PC-3 (cell line): Measurements from ENCODE around the gene FGFR3. TPM values are rescaled to one million over a fixed set of nuclear protein-coding genes. Genes with fewer than 3 reads are reported as not detected.

Source experiments
- ATAC-seq: fragments of 200-7000 bp; cut with Tn5 transposase; 2 replicates; pipeline ENCODE4 v1.9.1; 2020; ENCODE audit warnings: mild to moderate bottlenecking, moderate library complexity
- BruUV-seq: library from RNA; stranded (reverse); fragments of 400-500 nt; replicated peaks from 2 replicates; lab custom pipeline; 2021; lab: Mats Ljungman, UMichigan
- CTCF ChIA-PET: fragments of 300-600 bp; sonication (Branson Sonifier 250); formaldehyde crosslinking; loops from one replicate; lab custom pipeline; 2022; ENCODE audit warnings: antibody characterized with exemption; lab: Charles Lee
- POLR2A ChIA-PET: fragments of 300-600 bp; sonication (Branson Sonifier 250); formaldehyde crosslinking; loops from one replicate; lab custom pipeline; 2022; ENCODE audit warnings: antibody characterized with exemption; ENCODE audit not compliant: unreplicated experiment; lab: Charles Lee
- DNase-seq: peaks from one replicate; pipeline ENCODE4 v3.0.0-alpha.2; 2015
- H2AFZ ChIP-seq: fragments of 300-600 bp; sonication (generic); 2 replicates; pipeline ENCODE4 v1.6.0; 2016; ENCODE audit warnings: antibody characterized with exemption, low read length
- H3F3A ChIP-seq: fragments of 300-600 bp; sonication (generic); one replicate; pipeline ENCODE4 v1.6.0; 2017; ENCODE audit warnings: antibody characterized with exemption, low read length, control low read depth, mild to moderate bottlenecking; ENCODE audit not compliant: unreplicated experiment
- H3K27ac ChIP-seq: fragments of 300-600 bp; sonication (generic); 2 replicates; pipeline ENCODE4 v1.5.1; 2016; ENCODE audit warnings: mild to moderate bottlenecking, low read length
- H3K27me3 ChIP-seq: fragments of 300-600 bp; sonication (generic); 2 replicates; pipeline ENCODE4 v1.6.1; 2016; ENCODE audit warnings: low read length, mixed read lengths
- H3K36me3 ChIP-seq: fragments of 300-600 bp; sonication (generic); 2 replicates; pipeline ENCODE4 v1.6.1; 2016; ENCODE audit warnings: low read depth, mixed run types, low read length, mixed read lengths
- H3K4me1 ChIP-seq: fragments of 300-600 bp; sonication (generic); 2 replicates; pipeline ENCODE4 v1.5.1; 2016; ENCODE audit warnings: low read length; ENCODE audit not compliant: insufficient read depth
- H3K4me2 ChIP-seq: fragments of 300-600 bp; sonication (generic); 2 replicates; pipeline ENCODE4 v1.6.0; 2016; ENCODE audit warnings: low read length
- H3K4me3 ChIP-seq: fragments of 300-600 bp; sonication (generic); 2 replicates; pipeline ENCODE4 v1.5.1; 2016; ENCODE audit warnings: mild to moderate bottlenecking, low read length, mixed read lengths
- H3K79me2 ChIP-seq: fragments of 300-600 bp; sonication (generic); 2 replicates; pipeline ENCODE4 v1.6.1; 2017; ENCODE audit warnings: low read length, mixed read lengths
- H3K9ac ChIP-seq: fragments of 300-600 bp; sonication (generic); 2 replicates; pipeline ENCODE4 v1.6.0; 2016; ENCODE audit warnings: mild to moderate bottlenecking, low read length
- H3K9me2 ChIP-seq: fragments of 300-600 bp; sonication (generic); replicated peaks from 2 replicates; pipeline ENCODE4 v1.6.1; 2016; ENCODE audit warnings: mixed run types, low read length, mixed read lengths
- H3K9me3 ChIP-seq: fragments of 300-600 bp; sonication (generic); 2 replicates; pipeline ENCODE4 v1.6.1; 2016; ENCODE audit warnings: low read length, mixed read lengths
- H4K20me1 ChIP-seq: fragments of 300-600 bp; sonication (generic); 2 replicates; pipeline ENCODE4 v1.6.1; 2016; ENCODE audit warnings: low read length, mixed read lengths
- CTCF ChIP-seq: fragments of 300-600 bp; sonication (generic); conservative IDR thresholded peaks from 2 replicates; pipeline ENCODE4 v1.5.1; 2017; ENCODE audit warnings: antibody characterized with exemption, low read depth, mild to moderate bottlenecking, low read length
- EZH2 ChIP-seq: fragments of 300-600 bp; sonication (generic); IDR thresholded peaks from one replicate; pipeline ENCODE4 v1.6.1; 2017; ENCODE audit warnings: antibody characterized with exemption, mild to moderate bottlenecking, low read length; ENCODE audit not compliant: unreplicated experiment
- EZH2phosphoT487 ChIP-seq: fragments of 300-600 bp; sonication (generic); IDR thresholded peaks from 2 replicates; pipeline ENCODE4 v1.6.1; 2018; ENCODE audit warnings: mild to moderate bottlenecking, antibody characterized with exemption, low read length, borderline replicate concordance
- intact Hi-C: fragments of 100-400 bp; cut with micrococcal nuclease; formaldehyde crosslinking; loops from 2 replicates; pipeline ENCODE4 v1.9.0; 2023
- total RNA-seq: library from RNA; depleted of rRNA; stranded (reverse); fragments of >200 nt; gene quantifications from 2 replicates; pipeline ENCODE4 v1.2.3, GENCODE V29; 2014

FGFR3 gene
- total RNA-seq, 1 experiment from 2014 or later, result 0.11 TPM

- no peaks in the 10 kb centered on the region for H3K9me2 ChIP-seq
- no peaks in the 10 kb centered on the region for H3K4me1 ChIP-seq
- no peaks in the 10 kb centered on the region for H4K20me1 ChIP-seq
- no peaks in the 10 kb centered on the region for H3F3A ChIP-seq
- H3K9me3 ChIP-seq, result no peaks in the 10 kb centered on the region
- no TSS peak for BruUV-seq
- TF ChIP-seq EZH2phosphoT487, result no peak
- no peaks in the 10 kb centered on the region for H3K27me3 ChIP-seq
- no peak overlapping the region for H3K27ac ChIP-seq
- CTCF ChIA-PET, result no interaction called here
- POLR2A ChIA-PET, result no interaction called here
- no peak overlapping the region for H3K9ac ChIP-seq
- ATAC-seq (no peak), DNase-seq (no peak)
- H3K36me3 ChIP-seq, result no peaks in the 10 kb centered on the region
- no peak overlapping the region for H2AFZ ChIP-seq
- H3K4me3 ChIP-seq, result no peak overlapping the region
- H3K79me2 ChIP-seq, result no peaks in the 10 kb centered on the region
- no peak overlapping the region for H3K4me2 ChIP-seq
- intact Hi-C loops, result no loop called here
Measured at GRCh38 chr4:1772853-1773538, 20.1 kb upstream of the FGFR3 start.

- DNase-seq (no peak), ATAC-seq (no peak)
- TF ChIP-seq EZH2phosphoT487 (no peak), CTCF (no peak), EZH2 (no peak)
- Histone ChIP-seq H4K20me1 (no peaks in the 10 kb centered on the region), H3K4me1 (no peaks in the 10 kb centered on the region), H3K4me2 (no peak overlapping the region), H3K27me3 (no peaks in the 10 kb centered on the region), H3K9me2 (no peaks in the 10 kb centered on the region), H3K9me3 (no peaks in the 10 kb centered on the region), H3K9ac (no peak overlapping the region), H3K36me3 (no peaks in the 10 kb centered on the region), H2AFZ (no peak overlapping the region), H3K79me2 (no peaks in the 10 kb centered on the region), H3K27ac (no peak overlapping the region), H3K4me3 (no peak overlapping the region), H3F3A (no peaks in the 10 kb centered on the region)
- no TSS peak for BruUV-seq
- ChIA-PET POLR2A (no interaction called here), CTCF (no interaction called here)
- intact Hi-C loops, result no loop called here
Measured at GRCh38 chr4:1773754-1774153, 19.3 kb upstream of the FGFR3 start.

DNA sequence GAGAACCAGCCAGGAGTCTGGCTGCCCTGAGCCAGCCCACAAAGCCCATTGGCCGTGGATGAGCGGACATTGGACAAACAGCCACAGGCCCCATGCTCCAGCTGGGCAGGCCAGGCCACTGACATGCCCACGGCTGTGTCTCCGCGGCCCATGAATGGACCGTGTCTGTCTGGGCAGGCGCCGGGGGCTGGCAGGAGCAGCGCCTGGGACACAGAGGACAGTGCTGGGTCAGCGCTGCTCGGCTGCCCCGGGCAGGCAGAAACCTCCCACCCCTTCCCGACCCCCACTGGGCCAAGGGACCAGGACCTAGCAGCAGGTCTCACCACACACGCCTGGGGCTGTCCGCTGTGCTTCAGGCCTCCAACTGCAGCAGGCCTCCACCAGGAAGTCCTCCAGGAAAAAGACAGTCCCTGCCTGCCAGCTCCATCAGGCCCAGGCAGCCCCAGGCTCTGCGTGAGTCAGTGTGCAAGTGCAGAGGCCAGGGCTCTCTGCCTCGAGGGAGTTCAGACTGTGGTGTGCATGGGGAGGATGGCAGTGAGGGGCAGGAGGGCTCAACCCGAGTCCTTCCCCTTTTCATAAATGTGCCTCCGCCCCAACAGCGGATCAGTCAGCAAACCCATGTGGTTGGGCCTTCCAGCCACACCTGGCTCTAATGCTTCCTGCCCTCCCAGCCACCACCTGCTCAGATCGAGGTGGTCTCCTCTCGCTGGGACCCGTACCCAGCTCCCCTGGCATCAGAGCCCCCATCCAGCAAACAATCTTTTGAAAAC is 17.2 kb upstream of the FGFR3 start:
- no TSS peak for BruUV-seq
- Histone ChIP-seq H4K20me1 (no peaks in the 10 kb centered on the region), H2AFZ (no peak overlapping the region), H3K9ac (no peak overlapping the region), H3K27ac (no peak overlapping the region), H3K9me3 (no peaks in the 10 kb centered on the region), H3K27me3 (no peaks in the 10 kb centered on the region), H3K4me1 (no peaks in the 10 kb centered on the region), H3K36me3 (no peaks in the 10 kb centered on the region), H3K79me2 (no peaks in the 10 kb centered on the region), H3K9me2 (no peaks in the 10 kb centered on the region), H3F3A (no peaks in the 10 kb centered on the region), H3K4me2 (no peak overlapping the region), H3K4me3 (no peak overlapping the region)
- ChIA-PET POLR2A (no interaction called here), CTCF (no interaction called here)
- DNase-seq (peak; percentile 11), ATAC-seq (no peak)
- intact Hi-C loops, result no loop called here
- TF ChIP-seq EZH2phosphoT487 (no peak), EZH2 (no peak), CTCF (no peak)
